HepG2 (cell line): ENCODE data around the gene MFF. TPM values are rescaled to one million over a fixed set of nuclear protein-coding genes. Genes with fewer than 3 reads are reported as not detected.

Source experiments
- ATAC-seq: fragments of 200-7000 bp; cut with Tn5 transposase; 3 replicates; pipeline ENCODE4 v1.9.1; 2020; ENCODE audit warnings: mild to moderate bottlenecking, moderate library complexity
- BruUV-seq: library from RNA; stranded (reverse); fragments of 400-500 nt; replicated peaks from 2 replicates; lab custom pipeline; 2021; lab: Mats Ljungman, UMichigan
- CTCF ChIA-PET: fragments of 300-600 bp; formaldehyde crosslinking; extraction: SDS; loops from one replicate; lab custom pipeline; 2021; ENCODE audit warnings: low total read pairs, inconsistent platforms, low intra/inter-chr PET ratio; lab: Yijun Ruan, JAX
- POLR2A ChIA-PET: fragments of 350-600 bp; sonication (Branson Sonifier 250); formaldehyde crosslinking; loops from one replicate; lab custom pipeline; 2020; ENCODE audit warnings: antibody characterized with exemption, inconsistent platforms; lab: Yijun Ruan, JAX
- DNase-seq: peaks from one replicate; pipeline ENCODE4 v3.0.0-alpha.2; 2015; ENCODE audit warnings: low spot score
- FAIRE-seq: peaks from 3 replicates; lab custom pipeline; 2011; peaks lifted over from hg19 to GRCh38; lab: Jason Lieb, UNC
- H2AFZ ChIP-seq: one replicate; pipeline ENCODE4 v1.6.1; 2011; ENCODE audit warnings: low read length, inconsistent platforms
- H3K27ac ChIP-seq: fragments of 300-600 bp; 3 replicates; pipeline ENCODE4 v1.8.0; 2011; ENCODE audit warnings: mixed run types, mild to moderate bottlenecking, mixed read lengths, low read length, inconsistent platforms; ENCODE audit not compliant: insufficient read depth; ENCODE audit errors: extremely low read length
- H3K27me3 ChIP-seq, 2 experiments: fragments of 200-600 bp in 1 of 2; 2 replicates in 1 of 2; 3 replicates in 1 of 2; pipeline versions ENCODE4 v1.6.0 to v1.8.0; 2011; ENCODE audit warnings: low read length in 2 of 2, mild to moderate bottlenecking in 2 of 2, moderate library complexity in 2 of 2, inconsistent platforms in 1 of 2; ENCODE audit not compliant: insufficient read depth in 2 of 2, control insufficient read depth in 1 of 2
- H3K36me3 ChIP-seq, 2 experiments: fragments of 200-600 bp in 1 of 2; replicated peaks in 1 of 2; 2 replicates in 1 of 2; 3 replicates in 1 of 2; pipeline versions ENCODE4 v1.5.1 to v1.8.0; 2011; ENCODE audit warnings: low read length in 2 of 2, inconsistent platforms in 1 of 2; ENCODE audit not compliant: insufficient read depth in 2 of 2, control insufficient read depth in 1 of 2
- H3K4me1 ChIP-seq: 2 replicates; pipeline ENCODE4 v1.5.1; 2012; ENCODE audit warnings: low read length, inconsistent platforms; ENCODE audit not compliant: insufficient read depth
- H3K4me2 ChIP-seq: 2 replicates; pipeline ENCODE4 v1.6.0; 2011; ENCODE audit warnings: low read depth, low read length, inconsistent platforms
- H3K4me3 ChIP-seq, 3 experiments: fragments of 200-600 bp in 1 of 3; sonication (generic), shearing (Covaris generic) in 1 of 3; replicated peaks in 1 of 3; 2 replicates each; pipeline ENCODE4 v1.5.1; 2011 to 2016; ENCODE audit warnings: low read length in 3 of 3, inconsistent platforms in 2 of 3, low read depth in 2 of 3, mild to moderate bottlenecking in 2 of 3, control low read depth in 1 of 3, mixed read lengths in 1 of 3; ENCODE audit not compliant: insufficient read depth in 1 of 3
- H3K79me2 ChIP-seq: one replicate; pipeline ENCODE4 v1.6.1; 2011; ENCODE audit warnings: low read length, inconsistent platforms; ENCODE audit not compliant: insufficient read depth
- H3K9ac ChIP-seq: 2 replicates; pipeline ENCODE4 v1.6.0; 2011; ENCODE audit warnings: mild to moderate bottlenecking, low read depth, low read length, inconsistent platforms; ENCODE audit not compliant: insufficient read depth
- H3K9me3 ChIP-seq: 2 replicates; pipeline ENCODE4 v1.5.1; 2012; ENCODE audit warnings: mild to moderate bottlenecking, low read length
- H4K20me1 ChIP-seq: 2 replicates; pipeline ENCODE4 v1.6.0; 2011; ENCODE audit warnings: inconsistent platforms, mild to moderate bottlenecking, low read length, moderate library complexity; ENCODE audit not compliant: insufficient read depth
- ASH2L ChIP-seq: fragments of 300-600, 200-600 bp; sonication (generic); IDR thresholded peaks from 2 replicates; pipeline ENCODE4 v1.7.0; 2017; ENCODE audit warnings: low read depth, mild to moderate bottlenecking, moderate library complexity, mixed read lengths, low read length; ENCODE audit not compliant: insufficient read length
- ATF7 ChIP-seq, 2 experiments: fragments of 450-650 bp in 1 of 2; sonication (generic) in 1 of 2; formaldehyde crosslinking in 1 of 2; IDR thresholded peaks; 2 replicates each; pipeline versions ENCODE4 v1.4.0 to v1.6.1; 2016 to 2020; ENCODE audit warnings: antibody characterized with exemption in 1 of 2, mild to moderate bottlenecking in 1 of 2, missing genetic modification reagents in 1 of 2
- CENPT ChIP-seq: sonication (generic); formaldehyde crosslinking; IDR thresholded peaks from 2 replicates; pipeline ENCODE4 v1.8.0; 2022; ENCODE audit warnings: low read depth, mild to moderate bottlenecking, moderate library complexity, missing genetic modification reagents
- HNRNPUL1 ChIP-seq: fragments of 200-400 bp; formaldehyde crosslinking; IDR thresholded peaks from 2 replicates; pipeline ENCODE4 v1.6.1; 2017; ENCODE audit warnings: low read depth, mild to moderate bottlenecking, low read length, moderate library complexity
- MTF2 ChIP-seq: sonication (generic); formaldehyde crosslinking; IDR thresholded peaks from 2 replicates; pipeline ENCODE4 v1.5.0; 2020; ENCODE audit warnings: missing genetic modification reagents, borderline replicate concordance
- NCOA2 ChIP-seq: sonication (generic); formaldehyde crosslinking; IDR thresholded peaks from 2 replicates; pipeline ENCODE4 v1.8.0; 2022; ENCODE audit warnings: inconsistent platforms
- PHF5A ChIP-seq: IDR thresholded peaks from one replicate; pipeline ENCODE4 v1.6.1; 2018; ENCODE audit warnings: low read depth, missing genetic modification reagents; ENCODE audit not compliant: unreplicated experiment
- PLRG1 ChIP-seq: fragments of 450-650 bp; conservative IDR thresholded peaks from 2 replicates; pipeline ENCODE4 v1.6.1; 2016
- SP2 ChIP-seq: sonication (generic); formaldehyde crosslinking; IDR thresholded peaks from 2 replicates; pipeline ENCODE4 v1.5.1; 2020; ENCODE audit warnings: mild to moderate bottlenecking, missing genetic modification reagents
- TARDBP ChIP-seq: sonication (generic); formaldehyde crosslinking; IDR thresholded peaks from 2 replicates; pipeline ENCODE4 v1.8.0; 2022; ENCODE audit warnings: mild to moderate bottlenecking, missing genetic modification reagents
- ZKSCAN1 ChIP-seq: fragments of 150-350 bp; IDR thresholded peaks from 2 replicates; pipeline ENCODE4 v1.6.1; 2014; ENCODE audit warnings: low read length
- ZNF160 ChIP-seq: sonication (generic); formaldehyde crosslinking; IDR thresholded peaks from 2 replicates; pipeline ENCODE4 v1.8.0; 2022; ENCODE audit warnings: mild to moderate bottlenecking, inconsistent platforms, missing genetic modification reagents
- ZNF17 ChIP-seq: sonication (generic); formaldehyde crosslinking; IDR thresholded peaks from 2 replicates; pipeline ENCODE4 v1.5.0; 2020; ENCODE audit warnings: mild to moderate bottlenecking, missing genetic modification reagents
- WGBS: methylation state at CpG from one replicate; pipeline ENCODE4 v1.1.6; 2017; ENCODE audit warnings: low lambda C conversion rate; 5-methylcytosine and 5-hydroxymethylcytosine counted together
- in situ Hi-C: cut with HindIII; loops from 2 replicates; pipeline ENCODE4 v1.10.0; 2017; ENCODE audit warnings: low pct_unique_long_range_greater_than_20kb; ENCODE audit not compliant: extremely low pct_ligation_motif_present
- intact Hi-C: fragments of 100-400 bp; cut with micrococcal nuclease; formaldehyde crosslinking; loops from one replicate; pipeline ENCODE4 v1.10.0; 2022; ENCODE audit not compliant: unreplicated experiment
- polyA plus RNA-seq, 8 experiments: library from polyadenylated mRNA; depleted of rRNA in 3 of 8; stranded (reverse) in 7 of 8; unstranded in 1 of 8; fragments of >200 nt; fragmentation: Illumina TruSeq in 4 of 8; extraction: Trizol in 4 of 8; gene quantifications; 2 replicates each; pipeline versions ENCODE4 v1.2.1 to v1.2.3, GENCODE V29; 2011 to 2016; ENCODE audit warnings: low read depth in 4 of 8, missing spikeins in 1 of 8, mixed read lengths in 1 of 8; ENCODE audit not compliant: insufficient read depth in 1 of 8
- total RNA-seq, 5 experiments: library from RNA; depleted of rRNA; stranded (reverse); fragments of >200 nt; fragmentation: Illumina TruSeq; extraction: Trizol; gene quantifications; 2 replicates each; pipeline ENCODE4 v1.2.3, GENCODE V29; 2016; ENCODE audit warnings: low read depth in 1 of 5
- TF ChIP-seq, protein P1 (sequence below): sonication (generic); formaldehyde crosslinking; IDR thresholded peaks from 2 replicates; pipeline ENCODE4 v1.8.0; 2023; ENCODE audit warnings: mild to moderate bottlenecking, missing genetic modification reagents
- TF ChIP-seq, protein P2 (sequence below): sonication (generic); formaldehyde crosslinking; IDR thresholded peaks from 2 replicates; pipeline ENCODE4 v1.8.1; 2022; ENCODE audit warnings: low read depth, mild to moderate bottlenecking, missing genetic modification reagents
- TF ChIP-seq, protein P3 (sequence below): sonication (generic); formaldehyde crosslinking; IDR thresholded peaks from 2 replicates; pipeline ENCODE4 v1.4.0; 2020; ENCODE audit warnings: mild to moderate bottlenecking, missing genetic modification reagents
- TF ChIP-seq, protein P4 (sequence below): IDR thresholded peaks from 2 replicates; pipeline ENCODE4 v1.6.1; 2016; ENCODE audit warnings: low read depth

MFF gene
- total and polyA plus RNA-seq, 2 of the 13 experiments (the other 11 are each of a cell fraction or from before 2014, with no cell fraction given) = 81.9 to 156 TPM

DNA sequence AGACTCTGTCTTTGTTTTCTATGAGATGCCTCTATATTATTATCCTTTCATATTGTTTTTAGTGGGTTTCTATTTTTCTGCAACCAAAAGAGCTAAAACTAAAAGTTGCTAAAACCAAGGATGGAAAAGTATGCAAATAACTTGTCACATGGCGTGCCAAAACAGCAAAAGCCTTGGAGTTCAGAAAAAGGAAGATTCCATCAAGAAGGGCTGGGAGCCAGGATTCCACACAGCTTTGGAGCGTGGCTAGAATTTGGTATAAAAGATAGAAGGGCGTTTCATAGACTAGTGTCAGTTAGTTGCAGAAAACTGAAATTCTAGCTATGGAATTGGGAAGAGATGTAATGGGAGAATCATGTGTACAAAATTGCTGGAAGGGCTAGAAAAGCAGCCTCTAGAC, 58.6 kb downstream of the MFF start:
- ChIA-PET POLR2A (no interaction called here), CTCF (no interaction called here)
- H3K27me3 ChIP-seq = peaks cover 0 to 10% of the 10 kb centered on the region in 2 experiments; a peak in 1 of 5 replicates
- no peak overlapping the region for H3K27ac ChIP-seq
- H3K4me3 ChIP-seq = no peak overlapping the region
- peaks cover 4% of the 10 kb centered on the region; the same call in 1 of the 2 replicates for H3K4me1 ChIP-seq
- H3K79me2 ChIP-seq = no peaks in the 10 kb centered on the region
- BruUV-seq = no TSS peak
- H3K36me3 ChIP-seq = no peaks in the 10 kb centered on the region
- ATAC-seq (no peak), FAIRE-seq (no peak), DNase-seq (no peak)
- H3K9ac ChIP-seq = no peak overlapping the region
- H2AFZ ChIP-seq = no peak overlapping the region
- H3K4me2 ChIP-seq = no peak overlapping the region
- intact Hi-C loops (no loop called here), in situ Hi-C loops (no loop called here)
- no peaks in the 10 kb centered on the region for H3K9me3 ChIP-seq
- no peaks in the 10 kb centered on the region for H4K20me1 ChIP-seq
- 32% methylated on average over 3 of the region's 3 CpGs for WGBS
- no peak for TF ChIP-seq PHF5A (CRISPR knock-in tag)
- TF ChIP-seq, protein P1, sequence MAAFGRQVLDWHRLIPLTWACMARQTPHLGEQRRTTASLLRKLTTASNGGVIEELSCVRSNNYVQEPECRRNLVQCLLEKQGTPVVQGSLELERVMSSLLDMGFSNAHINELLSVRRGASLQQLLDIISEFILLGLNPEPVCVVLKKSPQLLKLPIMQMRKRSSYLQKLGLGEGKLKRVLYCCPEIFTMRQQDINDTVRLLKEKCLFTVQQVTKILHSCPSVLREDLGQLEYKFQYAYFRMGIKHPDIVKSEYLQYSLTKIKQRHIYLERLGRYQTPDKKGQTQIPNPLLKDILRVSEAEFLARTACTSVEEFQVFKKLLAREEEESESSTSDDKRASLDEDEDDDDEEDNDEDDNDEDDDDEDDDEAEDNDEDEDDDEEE = no peak
- TF ChIP-seq, protein P2, sequence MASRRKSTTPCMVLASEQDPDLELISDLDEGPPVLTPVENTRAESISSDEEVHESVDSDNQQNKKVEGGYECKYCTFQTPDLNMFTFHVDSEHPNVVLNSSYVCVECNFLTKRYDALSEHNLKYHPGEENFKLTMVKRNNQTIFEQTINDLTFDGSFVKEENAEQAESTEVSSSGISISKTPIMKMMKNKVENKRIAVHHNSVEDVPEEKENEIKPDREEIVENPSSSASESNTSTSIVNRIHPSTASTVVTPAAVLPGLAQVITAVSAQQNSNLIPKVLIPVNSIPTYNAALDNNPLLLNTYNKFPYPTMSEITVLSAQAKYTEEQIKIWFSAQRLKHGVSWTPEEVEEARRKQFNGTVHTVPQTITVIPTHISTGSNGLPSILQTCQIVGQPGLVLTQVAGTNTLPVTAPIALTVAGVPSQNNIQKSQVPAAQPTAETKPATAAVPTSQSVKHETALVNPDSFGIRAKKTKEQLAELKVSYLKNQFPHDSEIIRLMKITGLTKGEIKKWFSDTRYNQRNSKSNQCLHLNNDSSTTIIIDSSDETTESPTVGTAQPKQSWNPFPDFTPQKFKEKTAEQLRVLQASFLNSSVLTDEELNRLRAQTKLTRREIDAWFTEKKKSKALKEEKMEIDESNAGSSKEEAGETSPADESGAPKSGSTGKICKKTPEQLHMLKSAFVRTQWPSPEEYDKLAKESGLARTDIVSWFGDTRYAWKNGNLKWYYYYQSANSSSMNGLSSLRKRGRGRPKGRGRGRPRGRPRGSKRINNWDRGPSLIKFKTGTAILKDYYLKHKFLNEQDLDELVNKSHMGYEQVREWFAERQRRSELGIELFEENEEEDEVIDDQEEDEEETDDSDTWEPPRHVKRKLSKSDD (CRISPR knock-in tag) = no peak
- no peak for TF ChIP-seq ZNF17 (CRISPR knock-in tag)
- TF ChIP-seq HNRNPUL1 = no peak
- no peak for TF ChIP-seq ZKSCAN1
- no peak for TF ChIP-seq CENPT (CRISPR knock-in tag)
- no peak for TF ChIP-seq PLRG1
- TF ChIP-seq TARDBP (CRISPR knock-in tag) = no peak
- TF ChIP-seq, protein P3, sequence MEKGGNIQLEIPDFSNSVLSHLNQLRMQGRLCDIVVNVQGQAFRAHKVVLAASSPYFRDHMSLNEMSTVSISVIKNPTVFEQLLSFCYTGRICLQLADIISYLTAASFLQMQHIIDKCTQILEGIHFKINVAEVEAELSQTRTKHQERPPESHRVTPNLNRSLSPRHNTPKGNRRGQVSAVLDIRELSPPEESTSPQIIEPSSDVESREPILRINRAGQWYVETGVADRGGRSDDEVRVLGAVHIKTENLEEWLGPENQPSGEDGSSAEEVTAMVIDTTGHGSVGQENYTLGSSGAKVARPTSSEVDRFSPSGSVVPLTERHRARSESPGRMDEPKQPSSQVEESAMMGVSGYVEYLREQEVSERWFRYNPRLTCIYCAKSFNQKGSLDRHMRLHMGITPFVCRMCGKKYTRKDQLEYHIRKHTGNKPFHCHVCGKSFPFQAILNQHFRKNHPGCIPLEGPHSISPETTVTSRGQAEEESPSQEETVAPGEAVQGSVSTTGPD (CRISPR knock-in tag) = no peak
- TF ChIP-seq MTF2 (CRISPR knock-in tag) = no peak
- no peak for TF ChIP-seq NCOA2
- no peak for TF ChIP-seq SP2
- no peak for TF ChIP-seq ASH2L
- no peak for TF ChIP-seq ZNF160
- TF ChIP-seq ATF7 (IDR thresholded peaks at IDR 0.05) = no peak
- TF ChIP-seq ATF7 (CRISPR knock-in tag; IDR thresholded peaks at IDR 0.05) = no peak
- TF ChIP-seq, protein P4, sequence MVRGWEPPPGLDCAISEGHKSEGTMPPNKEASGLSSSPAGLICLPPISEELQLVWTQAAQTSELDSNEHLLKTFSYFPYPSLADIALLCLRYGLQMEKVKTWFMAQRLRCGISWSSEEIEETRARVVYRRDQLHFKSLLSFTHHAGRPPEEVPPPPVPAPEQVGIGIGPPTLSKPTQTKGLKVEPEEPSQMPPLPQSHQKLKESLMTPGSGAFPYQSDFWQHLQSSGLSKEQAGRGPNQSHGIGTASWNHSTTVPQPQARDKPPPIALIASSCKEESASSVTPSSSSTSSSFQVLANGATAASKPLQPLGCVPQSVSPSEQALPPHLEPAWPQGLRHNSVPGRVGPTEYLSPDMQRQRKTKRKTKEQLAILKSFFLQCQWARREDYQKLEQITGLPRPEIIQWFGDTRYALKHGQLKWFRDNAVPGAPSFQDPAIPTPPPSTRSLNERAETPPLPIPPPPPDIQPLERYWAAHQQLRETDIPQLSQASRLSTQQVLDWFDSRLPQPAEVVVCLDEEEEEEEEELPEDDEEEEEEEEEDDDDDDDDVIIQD (CRISPR knock-in tag) = no peak
